ENCODE measurements around the gene ZNF213. TPM values are rescaled to one million over a fixed set of nuclear protein-coding genes. Genes with fewer than 3 reads are reported as not detected.

The ZNF213 gene
- total RNA-seq, 2 donors from 2014 or later: 7.3 to 7.9 TPM

GRCh38 chr16:3099732-3100499, 34.9 kb upstream of the ZNF213 start:
- no peak for TF ChIP-seq CTCF (IDR thresholded peaks at IDR 0.05)
- Histone ChIP-seq H3K36me3 (no peaks in the 10 kb centered on the region), H3K4me3 (peak overlapping the region in 1 of 2 donors; percentile 31), H3K4me1 (peaks cover 0 to 26% of the 10 kb centered on the region in 2 donors), H3K27ac (no peak overlapping the region), H3K27me3 (no peaks in the 10 kb centered on the region), H3K9me3 (no peaks in the 10 kb centered on the region)
- DNase-seq (ENCODE audit: low spot score): peak; percentile 87

- Histone ChIP-seq H3K4me3 (no peak overlapping the region), H3K9me3 (no peaks in the 10 kb centered on the region), H3K27me3 (no peaks in the 10 kb centered on the region), H3K4me1 (peaks cover 0 to 33% of the 10 kb centered on the region in 2 donors), H3K27ac (peak overlapping the region; percentile 12 to 13), H3K36me3 (no peaks in the 10 kb centered on the region)
- no peak for DNase-seq (ENCODE audit: low spot score)
- peak in 1 of 2 donors; percentile 58 for TF ChIP-seq CTCF (IDR thresholded peaks at IDR 0.05)
These were observed 33.6 kb upstream of the ZNF213 start for GRCh38 chr16:3101018-3101840.

- peaks cover 0 to 38% of the 10 kb centered on the region in 2 donors for H3K4me1 ChIP-seq
- H3K9me3 ChIP-seq: no peaks in the 10 kb centered on the region
- TF ChIP-seq CTCF (IDR thresholded peaks at IDR 0.05): no peak
- no peaks in the 10 kb centered on the region for H3K27me3 ChIP-seq
- no peak overlapping the region for H3K4me3 ChIP-seq
- H3K27ac ChIP-seq: peak overlapping the region; percentile 12 to 13
- no peaks in the 10 kb centered on the region for H3K36me3 ChIP-seq
- no peak for DNase-seq (ENCODE audit: low spot score)
These were observed 32.9 kb upstream of the ZNF213 start for GRCh38 chr16:3101841-3102470.

GRCh38 chr16:3106205-3106928, 28.5 kb upstream of the ZNF213 start:
- no peaks in the 10 kb centered on the region for H3K9me3 ChIP-seq
- DNase-seq (ENCODE audit: low spot score): peak; percentile 91
- no peaks in the 10 kb centered on the region for H3K36me3 ChIP-seq
- H3K27ac ChIP-seq: peak overlapping the region; percentile 75 to 84
- H3K4me3 ChIP-seq: peak overlapping the region; percentile 54 to 72
- peaks cover 0 to 20% of the 10 kb centered on the region in 2 donors for H3K4me1 ChIP-seq
- peak in 1 of 2 donors; percentile 21 for TF ChIP-seq CTCF (IDR thresholded peaks at IDR 0.05)
- H3K27me3 ChIP-seq: no peaks in the 10 kb centered on the region

All from right atrium auricular region (tissue), 2 donors.